ENCODE measurements around the gene TNFAIP3.

TNFAIP3 gene

GRCh38 chr6:137853569-137854213, 13.4 kb upstream of the TNFAIP3 start:
- H3K4me3 ChIP-seq (ENCODE audit: low read depth, low read length), result no peak overlapping the region
- no peak for TF ChIP-seq CTCF (IDR thresholded peaks at IDR 0.05; ENCODE audit: borderline replicate concordance, insufficient read depth, low read depth, low read length)

- no peak for TF ChIP-seq CTCF (IDR thresholded peaks at IDR 0.05; ENCODE audit: borderline replicate concordance, insufficient read depth, low read depth, low read length)
- no peak overlapping the region for H3K4me3 ChIP-seq (ENCODE audit: low read depth, low read length)
Measured at GRCh38 chr6:137856138-137856898, 10.7 kb upstream of the TNFAIP3 start.

GRCh38 chr6:137859025-137859424, 8.0 kb upstream of the TNFAIP3 start:
- no peak overlapping the region for H3K4me3 ChIP-seq (ENCODE audit: low read depth, low read length)
- no peak for TF ChIP-seq CTCF (IDR thresholded peaks at IDR 0.05; ENCODE audit: borderline replicate concordance, insufficient read depth, low read depth, low read length)

GRCh38 chr6:137860394-137861005, 6.6 kb upstream of the TNFAIP3 start:
- H3K4me3 ChIP-seq (ENCODE audit: low read depth, low read length), result no peak overlapping the region
- TF ChIP-seq CTCF (IDR thresholded peaks at IDR 0.05; ENCODE audit: borderline replicate concordance, insufficient read depth, low read depth, low read length), result no peak

- no peak overlapping the region for H3K4me3 ChIP-seq (ENCODE audit: low read depth, low read length)
- TF ChIP-seq CTCF (IDR thresholded peaks at IDR 0.05; ENCODE audit: borderline replicate concordance, insufficient read depth, low read depth, low read length), result no peak
Measured at GRCh38 chr6:137861550-137862337, 5.3 kb upstream of the TNFAIP3 start.

GRCh38 chr6:137862419-137863090, 4.5 kb upstream of the TNFAIP3 start:
- no peak for TF ChIP-seq CTCF (IDR thresholded peaks at IDR 0.05; ENCODE audit: borderline replicate concordance, insufficient read depth, low read depth, low read length)
- H3K4me3 ChIP-seq (ENCODE audit: low read depth, low read length), result no peak overlapping the region
